NCI-H2196 (cell line): ENCODE results near the gene MAGOH.

ENCODE experiments used
- DNase-seq: peaks from one replicate; lab custom pipeline; 2025; ENCODE audit not compliant: unreplicated experiment; lab: John Stamatoyannopoulos, UW

MAGOH gene

GRCh38 chr1:53270873-53271272 is 32.6 kb upstream of the MAGOH start:
- no peak for DNase-seq

- DNase-seq = no peak
Observed at GRCh38 chr1:53270107-53270506, 31.8 kb upstream of the MAGOH start.

- DNase-seq = no peak
Observed at GRCh38 chr1:53267761-53268160, 29.4 kb upstream of the MAGOH start.

GRCh38 chr1:53266038-53266437 is 27.7 kb upstream of the MAGOH start:
- DNase-seq = peak; percentile 40

GRCh38 chr1:53265581-53265980 is 27.3 kb upstream of the MAGOH start:
- no peak for DNase-seq

- DNase-seq = no peak
Observed at GRCh38 chr1:53264048-53264447, 25.7 kb upstream of the MAGOH start.

- no peak for DNase-seq
Observed at GRCh38 chr1:53262000-53262399, 23.7 kb upstream of the MAGOH start.

- DNase-seq = no peak
Observed at GRCh38 chr1:53260631-53261247, 22.4 kb upstream of the MAGOH start.

GRCh38 chr1:53259932-53260331 is 21.6 kb upstream of the MAGOH start:
- no peak for DNase-seq

GRCh38 chr1:53258216-53258615 is 19.9 kb upstream of the MAGOH start:
- no peak for DNase-seq

GRCh38 chr1:53257454-53258081 is 19.2 kb upstream of the MAGOH start:
- DNase-seq = no peak

GRCh38 chr1:53256511-53257453 is 18.5 kb upstream of the MAGOH start:
- no peak for DNase-seq

- no peak for DNase-seq
Observed at GRCh38 chr1:53255031-53255430, 16.7 kb upstream of the MAGOH start.

- no peak for DNase-seq
Observed at GRCh38 chr1:53254011-53254640, 15.8 kb upstream of the MAGOH start.

- no peak for DNase-seq
Observed at GRCh38 chr1:53250325-53250724, 12.0 kb upstream of the MAGOH start.

GRCh38 chr1:53249706-53250105 is 11.4 kb upstream of the MAGOH start:
- no peak for DNase-seq

GRCh38 chr1:53246261-53247134 is 8.2 kb upstream of the MAGOH start:
- no peak for DNase-seq

GRCh38 chr1:53244141-53244540 is 5.8 kb upstream of the MAGOH start:
- DNase-seq = no peak

GRCh38 chr1:53242381-53242780 is 4.1 kb upstream of the MAGOH start:
- no peak for DNase-seq

- no peak for DNase-seq
Observed at GRCh38 chr1:53241828-53242227, 3.5 kb upstream of the MAGOH start.

GRCh38 chr1:53237638-53238037 is 680 bp downstream of the MAGOH start:
- DNase-seq = no peak
